GM21717 (cell line): ENCODE data around the gene JAK1.

Experiments
- ATAC-seq: cut with Tn5 transposase; IDR thresholded peaks from one replicate; pipeline ENCODE4 v1.9.1; 2021; ENCODE audit warnings: mild to moderate bottlenecking, moderate library complexity; ENCODE audit not compliant: unreplicated experiment

The JAK1 gene

DNA sequence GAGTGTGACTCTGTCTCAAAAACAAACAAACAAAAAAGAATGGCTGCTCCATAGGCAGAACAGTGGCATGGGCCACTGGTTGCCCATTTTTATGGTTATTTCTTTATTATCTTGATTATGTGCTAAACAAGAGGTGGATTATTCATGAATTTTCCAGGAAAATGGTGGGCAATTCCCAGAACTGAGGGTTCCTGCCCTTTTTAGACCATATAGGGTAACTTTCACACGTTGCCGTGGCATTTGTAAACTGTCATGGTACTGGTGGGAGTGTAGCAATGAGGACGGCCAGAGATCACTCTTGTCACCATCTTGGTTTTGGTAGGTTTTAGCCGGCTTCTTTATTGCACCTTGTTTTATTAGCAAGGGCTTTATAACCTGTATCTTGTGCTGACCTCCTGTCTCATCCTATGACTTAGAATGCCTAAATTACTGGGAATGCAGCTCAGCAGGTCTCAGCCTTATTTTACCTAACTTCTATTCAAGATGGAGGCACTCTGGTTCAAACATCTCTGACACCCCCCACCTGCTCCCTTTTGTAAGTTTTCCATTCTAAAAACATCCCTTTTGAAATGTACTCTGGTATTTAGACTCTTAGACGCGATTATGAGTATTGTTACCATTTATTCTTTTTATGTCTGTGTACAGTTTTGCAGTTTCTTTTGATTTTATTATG lies 164.4 kb downstream of the JAK1 start:
- ATAC-seq, result no peak

DNA sequence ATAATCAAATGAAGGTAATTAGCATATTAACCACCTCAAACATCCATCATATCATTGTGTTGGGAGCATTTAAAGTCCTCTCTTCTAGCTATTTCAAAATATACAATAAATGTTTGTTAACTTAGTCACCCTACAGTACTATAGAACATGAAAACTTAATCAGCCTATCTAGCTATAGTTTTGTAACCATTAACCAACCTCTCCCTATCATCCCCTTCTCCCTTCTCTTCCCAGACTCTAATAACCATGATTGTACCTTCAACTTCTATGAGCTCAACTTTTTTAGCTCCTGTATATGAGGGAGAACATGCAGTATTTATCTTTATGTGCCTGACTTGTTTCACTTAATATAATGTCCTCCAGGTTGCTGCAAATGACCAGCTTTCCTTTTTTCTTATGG lies 167.5 kb downstream of the JAK1 start:
- no peak for ATAC-seq

DNA sequence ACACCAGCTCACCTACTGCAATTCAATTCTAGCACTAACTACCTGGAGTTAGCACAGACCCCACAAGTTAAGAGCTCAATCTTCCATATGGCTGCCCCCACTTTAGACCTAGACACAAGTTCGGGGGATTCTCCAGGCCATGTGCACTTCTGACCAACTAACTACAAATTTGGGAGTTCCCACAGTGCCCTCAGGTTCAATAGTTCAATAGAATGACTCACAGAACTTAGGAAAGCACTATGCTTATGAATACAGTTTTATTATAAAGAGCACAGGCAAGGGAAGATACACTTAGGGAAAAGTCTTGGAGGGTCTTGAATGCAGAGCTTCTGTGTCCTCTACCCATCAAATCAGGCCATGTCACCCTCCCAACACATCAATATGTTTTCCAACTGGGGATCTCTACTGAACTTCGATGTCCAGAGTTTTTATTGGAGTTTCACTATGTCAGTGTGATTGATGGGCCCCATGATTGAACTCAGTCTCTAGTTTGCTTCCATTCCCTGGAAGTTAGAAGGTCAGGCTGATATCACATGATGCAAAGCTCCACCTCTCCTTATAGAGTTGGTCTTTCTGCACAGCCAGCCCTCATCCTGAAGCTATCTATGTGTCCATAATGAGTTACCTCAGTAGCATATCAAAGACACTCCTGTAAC lies 175.4 kb downstream of the JAK1 start:
- no peak for ATAC-seq
